HepG2 (cell line): Measurements from ENCODE around the gene WWC1. TPM values are rescaled to one million over a fixed set of nuclear protein-coding genes. Genes with fewer than 3 reads are reported as not detected.
A peak's percentile ranks its signal among the peaks of the same experiment; 100 is the strongest.

Experiments
- E2F5 ChIP-seq: sonication (generic); formaldehyde crosslinking; conservative IDR thresholded peaks from 2 replicates; pipeline ENCODE4 v1.4.0; 2020; ENCODE audit warnings: missing genetic modification reagents
- FOXA1 ChIP-seq, 2 experiments: fragments of 450-650 bp in 1 of 2; sonication (generic) in 1 of 2; formaldehyde crosslinking in 1 of 2; IDR thresholded peaks; 2 replicates each; pipeline versions ENCODE4 v1.4.0 to v1.6.1; 2016 to 2020; ENCODE audit warnings: missing genetic modification reagents in 1 of 2
- GPN1 ChIP-seq: sonication (generic); formaldehyde crosslinking; IDR thresholded peaks from 2 replicates; pipeline ENCODE4 v1.5.1; 2020; ENCODE audit warnings: missing genetic modification reagents, borderline replicate concordance
- MLXIP ChIP-seq: sonication (generic); formaldehyde crosslinking; IDR thresholded peaks from 2 replicates; pipeline ENCODE4 v1.9.0; 2021; ENCODE audit warnings: missing genetic modification reagents, borderline replicate concordance
- NFKBIZ ChIP-seq: IDR thresholded peaks from 2 replicates; pipeline ENCODE4 v1.6.1; 2018; ENCODE audit warnings: missing genetic modification reagents, missing compliant biosample characterization
- SCMH1 ChIP-seq: sonication (generic); formaldehyde crosslinking; IDR thresholded peaks from 2 replicates; pipeline ENCODE4 v1.9.0; 2021; ENCODE audit warnings: missing genetic modification reagents, mild to moderate bottlenecking, borderline replicate concordance
- SKIL ChIP-seq: sonication (generic); formaldehyde crosslinking; IDR thresholded peaks from 2 replicates; pipeline ENCODE4 v1.8.0; 2022; ENCODE audit warnings: missing genetic modification reagents, mild to moderate bottlenecking, moderate library complexity, borderline replicate concordance
- SMC3 ChIP-seq: IDR thresholded peaks from 2 replicates; pipeline ENCODE4 v1.6.1; 2011; ENCODE audit warnings: low read length, improper control_type of control experiment
- SNAPC4 ChIP-seq: sonication (generic); formaldehyde crosslinking; IDR thresholded peaks from 2 replicates; pipeline ENCODE4 v1.4.0; 2020; ENCODE audit warnings: mild to moderate bottlenecking, missing genetic modification reagents
- XRCC5 ChIP-seq: fragments of 200-400 bp; formaldehyde crosslinking; optimal IDR thresholded peaks from 2 replicates; pipeline ENCODE3; 2017; ENCODE audit warnings: mild to moderate bottlenecking, low read length
- ZBTB49 ChIP-seq: sonication (generic); formaldehyde crosslinking; IDR thresholded peaks from 2 replicates; pipeline ENCODE4 v1.4.0; 2020; ENCODE audit warnings: missing genetic modification reagents, borderline replicate concordance
- ZNF382 ChIP-seq: sonication (generic); formaldehyde crosslinking; IDR thresholded peaks from 2 replicates; pipeline ENCODE4 v1.5.0; 2020; ENCODE audit warnings: missing genetic modification reagents, mild to moderate bottlenecking, borderline replicate concordance
- ZNF558 ChIP-seq: sonication (generic); formaldehyde crosslinking; IDR thresholded peaks from 2 replicates; pipeline ENCODE4 v1.9.0; 2022; ENCODE audit warnings: mild to moderate bottlenecking, missing genetic modification reagents, borderline replicate concordance
- ZNF746 ChIP-seq: sonication (generic); formaldehyde crosslinking; IDR thresholded peaks from 2 replicates; pipeline ENCODE4 v1.8.0; 2022; ENCODE audit warnings: mild to moderate bottlenecking, missing genetic modification reagents
- polyA plus RNA-seq, 8 experiments: library from polyadenylated mRNA; depleted of rRNA in 3 of 8; stranded (reverse) in 7 of 8; unstranded in 1 of 8; fragments of >200 nt; fragmentation: Illumina TruSeq in 4 of 8; extraction: Trizol in 4 of 8; gene quantifications; 2 replicates each; pipeline versions ENCODE4 v1.2.1 to v1.2.3, GENCODE V29; 2011 to 2016; ENCODE audit warnings: low read depth in 4 of 8, missing spikeins in 1 of 8, mixed read lengths in 1 of 8; ENCODE audit not compliant: insufficient read depth in 1 of 8
- total RNA-seq, 5 experiments: library from RNA; depleted of rRNA; stranded (reverse); fragments of >200 nt; fragmentation: Illumina TruSeq; extraction: Trizol; gene quantifications; 2 replicates each; pipeline ENCODE4 v1.2.3, GENCODE V29; 2016; ENCODE audit warnings: low read depth in 1 of 5

WWC1 gene
- total and polyA plus RNA-seq, 2 of the 13 experiments (the other 11 are each of a cell fraction or from before 2014, with no cell fraction given) = 8.3 to 17.9 TPM

GRCh38 chr5:168486136-168486879 lies 194.9 kb downstream of the WWC1 start, which contains the start of gene RARS1 (continued):
- TF ChIP-seq SKIL (peak; percentile 51; the same call in 1 of the 2 replicates), SMC3 (peak; percentile 36; the same call in 1 of the 2 replicates), ZBTB49 (no peak), E2F5 (CRISPR knock-in tag) (0 out of 2 replicates have a peak, but pooled peaks have one; percentile 52), NFKBIZ (CRISPR knock-in tag) (no peak), ZNF558 (no peak), XRCC5 (peak; percentile 98), MLXIP (CRISPR knock-in tag) (no peak), ZNF746 (CRISPR knock-in tag) (no peak), SCMH1 (no peak), FOXA1 (IDR thresholded peaks at IDR 0.05) (no peak), FOXA1 (CRISPR knock-in tag; IDR thresholded peaks at IDR 0.05) (no peak), GPN1 (CRISPR knock-in tag) (no peak), ZNF382 (no peak), SNAPC4 (CRISPR knock-in tag) (0 out of 2 replicates have a peak, but pooled peaks have one; percentile 42)
